K562 (cell line): ENCODE data around the gene DNAJC6. TPM values are rescaled to one million over a fixed set of nuclear protein-coding genes. Genes with fewer than 3 reads are reported as not detected.

Experiments used
- ARID1B ChIP-seq: fragments of 450-650 bp; IDR thresholded peaks from 2 replicates; pipeline ENCODE4 v1.6.1; 2016; ENCODE audit warnings: antibody characterized with exemption, mild to moderate bottlenecking, inconsistent platforms
- CBX1 ChIP-seq: sonication (generic); IDR thresholded peaks from 2 replicates; pipeline ENCODE4 v1.6.1; 2016; ENCODE audit warnings: antibody characterized with exemption, low read depth, mild to moderate bottlenecking
- CBX3 ChIP-seq, 2 experiments: IDR thresholded peaks; 1 replicate in 1 of 2; 2 replicates in 1 of 2; pipeline ENCODE4 v1.6.1; 2012; ENCODE audit warnings: inconsistent platforms in 2 of 2, low read length in 2 of 2, borderline replicate concordance in 1 of 2, control low read depth in 1 of 2
- CEBPG ChIP-seq, 3 experiments: fragments of 200-800 bp in 1 of 3; sonication (Bioruptor generic) in 1 of 3; sonication (generic) in 1 of 3; formaldehyde crosslinking in 1 of 3; IDR thresholded peaks in 2 of 3; conservative IDR thresholded peaks in 1 of 3; 2 replicates each; pipeline versions ENCODE4 v1.6.1 to v1.8.0; 2016 to 2022; ENCODE audit warnings: missing compliant biosample characterization in 2 of 3, missing genetic modification characterization in 2 of 3, mild to moderate bottlenecking in 1 of 3, missing genetic modification reagents in 1 of 3
- HCFC1 ChIP-seq: IDR thresholded peaks from 2 replicates; pipeline ENCODE4 v1.6.1; 2012; ENCODE audit warnings: low read depth, low read length, improper control_type of control experiment
- ILK ChIP-seq: fragments of 450-650 bp; IDR thresholded peaks from 2 replicates; pipeline ENCODE4 v1.6.1; 2016; ENCODE audit warnings: missing genetic modification characterization, low read depth, mild to moderate bottlenecking, missing compliant biosample characterization, moderate library complexity, borderline replicate concordance
- KDM2B ChIP-seq: fragments of 250-450 bp; sonication (Bioruptor Pico); IDR thresholded peaks from 2 replicates; pipeline ENCODE4 v1.8.0; 2021; ENCODE audit warnings: mild to moderate bottlenecking, moderate library complexity
- MTA2 ChIP-seq: fragments of 450-650 bp; IDR thresholded peaks from 2 replicates; pipeline ENCODE4 v1.6.1; 2016; ENCODE audit warnings: low read depth
- NCOR1 ChIP-seq: fragments of 450-650 bp; IDR thresholded peaks from 2 replicates; pipeline ENCODE4 v1.6.1; 2016; ENCODE audit warnings: mild to moderate bottlenecking, moderate library complexity
- NELFE ChIP-seq: IDR thresholded peaks from 2 replicates; pipeline ENCODE4 v1.6.1; 2011; ENCODE audit warnings: mild to moderate bottlenecking; ENCODE audit not compliant: insufficient read depth, insufficient read length
- NR2C1 ChIP-seq, 2 experiments: fragments of 450-650 bp; IDR thresholded peaks; 2 replicates each; pipeline ENCODE4 v1.6.1; 2017; ENCODE audit warnings: mild to moderate bottlenecking in 2 of 2, antibody characterized with exemption in 1 of 2, inconsistent platforms in 1 of 2, missing compliant biosample characterization in 1 of 2, missing genetic modification characterization in 1 of 2
- PTTG1 ChIP-seq: fragments of 450-650 bp; IDR thresholded peaks from 2 replicates; pipeline ENCODE4 v1.6.1; 2016; ENCODE audit warnings: low read depth, mild to moderate bottlenecking, missing genetic modification characterization, missing compliant biosample characterization
- RBFOX2 ChIP-seq: fragments of 200-400 bp; formaldehyde crosslinking; IDR thresholded peaks from 2 replicates; pipeline ENCODE4 v1.6.1; 2017; ENCODE audit warnings: low read depth, mild to moderate bottlenecking, low read length, moderate library complexity
- RBM39 ChIP-seq: fragments of 200-400 bp; formaldehyde crosslinking; optimal IDR thresholded peaks from 2 replicates; pipeline ENCODE3; 2018; ENCODE audit warnings: low read depth, low read length
- SMARCA4 ChIP-seq: fragments of 450-650 bp; IDR thresholded peaks from 2 replicates; pipeline ENCODE4 v1.6.1; 2016
- SUPT5H ChIP-seq: fragments of 450-650 bp; IDR thresholded peaks from 2 replicates; pipeline ENCODE4 v1.6.1; 2016
- TEAD4 ChIP-seq, 2 experiments: sonication (generic) in 1 of 2; formaldehyde crosslinking in 1 of 2; IDR thresholded peaks; 2 replicates each; pipeline versions ENCODE4 v1.6.1 to v1.8.0; 2012 to 2022; ENCODE audit warnings: borderline replicate concordance in 1 of 2, inconsistent platforms in 1 of 2, low read length in 1 of 2, mild to moderate bottlenecking in 1 of 2, missing genetic modification reagents in 1 of 2
- U2AF2 ChIP-seq: fragments of 200-400 bp; formaldehyde crosslinking; optimal IDR thresholded peaks from 2 replicates; pipeline ENCODE3; 2017; ENCODE audit warnings: low read depth, mild to moderate bottlenecking, low read length
- XRCC3 ChIP-seq: fragments of 450-650 bp; IDR thresholded peaks from 2 replicates; pipeline ENCODE4 v1.6.1; 2017; ENCODE audit warnings: mild to moderate bottlenecking, moderate library complexity
- ZFP30 ChIP-seq: fragments of 250-450 bp; sonication (Bioruptor Pico); IDR thresholded peaks from 2 replicates; pipeline ENCODE4 v1.8.0; 2022; ENCODE audit warnings: moderate library complexity, mild to moderate bottlenecking, inconsistent platforms, borderline replicate concordance
- ZNF175 ChIP-seq: fragments of 200-800 bp; sonication (Bioruptor generic); IDR thresholded peaks from 2 replicates; pipeline ENCODE4 v1.6.1; 2016; ENCODE audit warnings: low read depth, mild to moderate bottlenecking, missing genetic modification characterization, missing compliant biosample characterization
- ZNF282 ChIP-seq: sonication (generic); formaldehyde crosslinking; IDR thresholded peaks from 2 replicates; pipeline ENCODE4 v1.8.1; 2023; ENCODE audit warnings: missing genetic modification reagents
- polyA plus RNA-seq, 8 experiments: library from polyadenylated mRNA; depleted of rRNA in 4 of 8; stranded (reverse) in 5 of 8; unstranded in 3 of 8; fragments of >200 nt; fragmentation: Nextera tagmentation in 2 of 8; fragmentation: Illumina TruSeq in 1 of 8; extraction: Ambion mirVana in 2 of 8; extraction: Trizol in 1 of 8; gene quantifications; 2 replicates each; pipeline versions ENCODE4 v1.2.1 to v1.2.3, GENCODE V29; 2011 to 2014; ENCODE audit warnings: inconsistent platforms in 1 of 8, missing spikeins in 1 of 8
- total RNA-seq, 7 experiments: library from RNA; depleted of rRNA in 6 of 7; stranded (reverse); fragments of >200 nt in 6 of 7; fragmentation: Illumina TruSeq in 2 of 7; extraction: Trizol in 2 of 7; gene quantifications; 2 replicates each; pipeline versions ENCODE4 v1.2.1 to v1.2.3, GENCODE V29; 2011 to 2021; ENCODE audit warnings: low replicate concordance in 1 of 7
- TF ChIP-seq, protein P1 (sequence below): fragments of 450-650 bp; IDR thresholded peaks from 2 replicates; pipeline ENCODE4 v1.6.1; 2017; ENCODE audit warnings: mild to moderate bottlenecking, moderate library complexity
- TF ChIP-seq, protein P2 (sequence below): IDR thresholded peaks from 2 replicates; pipeline ENCODE4 v1.6.1; 2014; ENCODE audit warnings: antibody characterized with exemption
- TF ChIP-seq, protein P3 (sequence below): fragments of 450-650 bp; formaldehyde crosslinking; IDR thresholded peaks from 2 replicates; pipeline ENCODE4 v1.4.0; 2020; ENCODE audit warnings: mild to moderate bottlenecking, moderate library complexity

DNAJC6 gene
- total and polyA plus RNA-seq, 9 of the 15 experiments (the other 6 are each of a cell fraction or from before 2014, with no cell fraction given): 6.7 to 78.7 (median 28.0) TPM

DNA sequence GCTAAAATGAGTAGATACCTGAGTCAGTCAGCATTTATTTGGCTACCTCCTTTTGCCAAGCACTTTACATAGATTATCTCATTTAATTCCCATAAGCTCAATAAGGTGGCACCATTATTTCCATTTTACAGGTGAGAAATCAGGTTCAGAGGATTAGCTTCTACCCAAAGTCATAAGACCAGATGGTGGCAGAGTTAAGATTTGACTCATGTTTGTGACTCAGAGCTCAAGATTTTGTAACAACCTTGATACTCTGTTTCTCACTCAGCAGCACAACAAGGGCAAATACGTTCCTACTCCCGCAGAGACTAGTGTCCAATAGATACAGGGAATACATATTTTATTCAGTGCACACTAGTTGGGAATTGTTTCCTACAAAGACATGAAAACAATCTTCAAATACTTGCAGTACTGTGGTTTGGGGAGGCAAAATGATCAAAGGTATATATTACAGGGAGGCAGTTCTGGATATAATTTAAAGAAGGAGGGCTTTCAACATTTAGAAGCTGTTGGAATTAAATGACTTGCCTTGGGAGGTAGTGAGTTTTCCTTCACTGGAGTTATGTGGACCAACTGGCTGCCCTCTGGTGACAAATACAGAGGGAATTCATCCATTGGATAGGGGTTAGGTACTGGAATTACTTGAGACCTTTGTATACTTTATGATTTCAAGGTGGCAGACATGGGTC is 114.7 kb downstream of the DNAJC6 start (continued):
- TF ChIP-seq CEBPG (CRISPR knock-in tag; IDR thresholded peaks at IDR 0.05) (no peak), CEBPG (tag; conservative IDR thresholded peaks at IDR 0.05 in 1 of 2, IDR thresholded peaks at IDR 0.05 in 1 of 2) (0 out of 4 replicates have a peak, but pooled peaks of 1 of the 2 experiments have one; percentile 21), U2AF2 (no peak), NELFE (no peak), RBM39 (no peak), NCOR1 (peak; percentile 57), NR2C1 (IDR thresholded peaks at IDR 0.05) (no peak), NR2C1 (tag; IDR thresholded peaks at IDR 0.05) (no peak), XRCC3 (no peak), PTTG1 (tag) (no peak), MTA2 (peak; percentile 21; the same call in 1 of the 2 replicates), SUPT5H (no peak), CBX1 (no peak), KDM2B (CRISPR knock-in tag) (no peak), HCFC1 (no peak), ARID1B (peak; percentile 90), SMARCA4 (peak; percentile 88), CBX3 (IDR thresholded peaks at IDR 0.05; ENCODE audit: borderline replicate concordance in 1 of 2, low read length in 2 of 2) (peak in 1 of 2 experiments; percentile 54; a peak in 1 of 3 replicates), RBFOX2 (no peak), ILK (tag) (no peak), ZNF175 (CRISPR knock-in tag) (no peak), ZNF282 (CRISPR knock-in tag) (no peak), ZFP30 (CRISPR knock-in tag) (no peak), TEAD4 (IDR thresholded peaks at IDR 0.05; ENCODE audit: low read length) (peak; percentile 80), TEAD4 (CRISPR knock-in tag; IDR thresholded peaks at IDR 0.05; ENCODE audit: borderline replicate concordance) (no peak)
- TF ChIP-seq, protein P1, sequence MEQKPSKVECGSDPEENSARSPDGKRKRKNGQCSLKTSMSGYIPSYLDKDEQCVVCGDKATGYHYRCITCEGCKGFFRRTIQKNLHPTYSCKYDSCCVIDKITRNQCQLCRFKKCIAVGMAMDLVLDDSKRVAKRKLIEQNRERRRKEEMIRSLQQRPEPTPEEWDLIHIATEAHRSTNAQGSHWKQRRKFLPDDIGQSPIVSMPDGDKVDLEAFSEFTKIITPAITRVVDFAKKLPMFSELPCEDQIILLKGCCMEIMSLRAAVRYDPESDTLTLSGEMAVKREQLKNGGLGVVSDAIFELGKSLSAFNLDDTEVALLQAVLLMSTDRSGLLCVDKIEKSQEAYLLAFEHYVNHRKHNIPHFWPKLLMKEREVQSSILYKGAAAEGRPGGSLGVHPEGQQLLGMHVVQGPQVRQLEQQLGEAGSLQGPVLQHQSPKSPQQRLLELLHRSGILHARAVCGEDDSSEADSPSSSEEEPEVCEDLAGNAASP: no peak
- TF ChIP-seq, protein P2, sequence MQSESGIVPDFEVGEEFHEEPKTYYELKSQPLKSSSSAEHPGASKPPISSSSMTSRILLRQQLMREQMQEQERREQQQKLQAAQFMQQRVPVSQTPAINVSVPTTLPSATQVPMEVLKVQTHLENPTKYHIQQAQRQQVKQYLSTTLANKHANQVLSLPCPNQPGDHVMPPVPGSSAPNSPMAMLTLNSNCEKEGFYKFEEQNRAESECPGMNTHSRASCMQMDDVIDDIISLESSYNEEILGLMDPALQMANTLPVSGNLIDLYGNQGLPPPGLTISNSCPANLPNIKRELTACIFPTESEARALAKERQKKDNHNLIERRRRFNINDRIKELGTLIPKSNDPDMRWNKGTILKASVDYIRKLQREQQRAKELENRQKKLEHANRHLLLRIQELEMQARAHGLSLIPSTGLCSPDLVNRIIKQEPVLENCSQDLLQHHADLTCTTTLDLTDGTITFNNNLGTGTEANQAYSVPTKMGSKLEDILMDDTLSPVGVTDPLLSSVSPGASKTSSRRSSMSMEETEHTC: 0 out of 2 replicates have a peak, but pooled peaks have one; percentile 55
- TF ChIP-seq, protein P3, sequence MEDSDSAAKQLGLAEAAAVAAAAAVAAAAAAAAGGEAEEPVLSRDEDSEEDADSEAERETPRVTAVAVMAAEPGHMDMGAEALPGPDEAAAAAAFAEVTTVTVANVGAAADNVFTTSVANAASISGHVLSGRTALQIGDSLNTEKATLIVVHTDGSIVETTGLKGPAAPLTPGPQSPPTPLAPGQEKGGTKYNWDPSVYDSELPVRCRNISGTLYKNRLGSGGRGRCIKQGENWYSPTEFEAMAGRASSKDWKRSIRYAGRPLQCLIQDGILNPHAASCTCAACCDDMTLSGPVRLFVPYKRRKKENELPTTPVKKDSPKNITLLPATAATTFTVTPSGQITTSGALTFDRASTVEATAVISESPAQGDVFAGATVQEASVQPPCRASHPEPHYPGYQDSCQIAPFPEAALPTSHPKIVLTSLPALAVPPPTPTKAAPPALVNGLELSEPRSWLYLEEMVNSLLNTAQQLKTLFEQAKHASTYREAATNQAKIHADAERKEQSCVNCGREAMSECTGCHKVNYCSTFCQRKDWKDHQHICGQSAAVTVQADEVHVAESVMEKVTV (CRISPR knock-in tag): no peak
